H1 (cell line): Measurements from ENCODE around the gene SPAG16. TPM values are rescaled to one million over a fixed set of nuclear protein-coding genes. Genes with fewer than 3 reads are reported as not detected.

Source experiments
- CBX8 ChIP-seq: fragments of 300-800, 300-1000 bp; sonication (generic); IDR thresholded peaks from 2 replicates; pipeline ENCODE4 v1.7.1; 2016; ENCODE audit warnings: low read depth, low read length, borderline replicate concordance
- CHD1 ChIP-seq: IDR thresholded peaks from 2 replicates; pipeline ENCODE4 v1.6.1; 2012; ENCODE audit warnings: low read depth, low read length, improper control_type of control experiment
- HDAC2 ChIP-seq, 2 experiments: fragments of 300-600 bp in 1 of 2; sonication (generic) in 1 of 2; IDR thresholded peaks; 2 replicates each; pipeline ENCODE4 v1.6.1; 2011 to 2012; ENCODE audit warnings: low read depth in 2 of 2, low read length in 2 of 2, mild to moderate bottlenecking in 2 of 2, moderate library complexity in 2 of 2, borderline replicate concordance in 1 of 2, inconsistent platforms in 1 of 2
- KDM1A ChIP-seq: fragments of 200-600, 300-600 bp; sonication (generic); IDR thresholded peaks from 2 replicates; pipeline ENCODE4 v1.7.1; 2016; ENCODE audit warnings: mild to moderate bottlenecking, low read length, borderline replicate concordance
- MAX ChIP-seq: IDR thresholded peaks from 2 replicates; pipeline ENCODE4 v1.6.1; 2012; ENCODE audit warnings: inconsistent platforms
- RXRA ChIP-seq: IDR thresholded peaks from 2 replicates; pipeline ENCODE4 v1.6.1; 2011; ENCODE audit warnings: low read depth, mild to moderate bottlenecking, low read length, moderate library complexity; ENCODE audit not compliant: insufficient read depth
- SUZ12 ChIP-seq: fragments of 200-600 bp; sonication (generic); IDR thresholded peaks from 2 replicates; pipeline ENCODE4 v1.6.1; 2012; ENCODE audit warnings: mild to moderate bottlenecking, inconsistent platforms, low read length, moderate library complexity, mixed read lengths
- polyA plus RNA-seq, 7 experiments: library from polyadenylated mRNA; depleted of rRNA in 3 of 7; stranded (reverse) in 5 of 7; unstranded in 2 of 7; fragments of >200 nt in 5 of 7; fragments of 200-250 nt in 2 of 7; gene quantifications; 1 replicate in 5 of 7; 2 replicates in 1 of 7; 4 replicates in 1 of 7; pipeline versions ENCODE4 v1.2.1 to v1.2.3, GENCODE V29; 2011 to 2013; ENCODE audit warnings: missing spikeins in 2 of 7, mixed read lengths in 2 of 7
- total RNA-seq: library from RNA; stranded (reverse); fragmentation: NEBNext Ultra II Directional; extraction: Animal tissue kit (Norgen Biotek cat#: 25700); gene quantifications from 2 replicates; pipeline ENCODE4 v1.2.1, GENCODE V29; 2021

The SPAG16 gene
- total and polyA plus RNA-seq, 2 of the 8 experiments (the other 6 are each of a cell fraction or from before 2014, with no cell fraction given) = 6.0 to 14.9 TPM

- TF ChIP-seq CHD1 (no peak), CBX8 (no peak), RXRA (no peak), SUZ12 (no peak), MAX (no peak), HDAC2 (IDR thresholded peaks at IDR 0.05; ENCODE audit: borderline replicate concordance in 1 of 2, low read depth in 2 of 2, low read length in 2 of 2) (no peak), KDM1A (no peak)
Measured at GRCh38 chr2:213678437-213679218, 394.4 kb downstream of the SPAG16 start (continued).
